ENCODE measurements around the gene NOX5. TPM values are rescaled to one million over a fixed set of nuclear protein-coding genes. Genes with fewer than 3 reads are reported as not detected.

The NOX5 gene
- total and polyA plus RNA-seq, 2 experiments from 2014 or later, result 0.11 TPM; not detected in 1

DNA sequence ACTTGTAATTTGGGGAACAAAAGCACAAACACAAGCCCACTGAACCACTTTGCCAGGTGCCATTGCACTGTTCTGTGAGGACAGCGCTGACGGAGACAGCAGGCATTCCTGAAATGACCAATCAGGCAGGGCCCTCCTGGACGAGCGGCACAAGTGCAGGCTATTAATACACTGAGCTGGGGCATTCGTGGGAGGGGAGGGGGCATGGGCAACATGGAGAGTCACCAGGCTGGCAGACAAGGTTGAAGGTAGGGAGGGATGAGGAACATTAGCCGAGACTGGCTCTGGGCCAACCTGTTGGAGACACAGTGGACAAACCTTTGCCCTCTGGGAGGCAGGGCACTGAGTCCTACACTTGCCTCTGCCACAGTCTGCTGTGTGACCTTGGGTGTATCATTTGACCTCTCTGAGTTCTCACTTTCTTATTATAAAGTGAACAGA lies 45.6 kb downstream of the NOX5 start:
- Histone ChIP-seq H2AFZ (no peak overlapping the region), H3K9ac (no peak overlapping the region), H3K36me3 (ENCODE audit: low read depth) (no peaks in the 10 kb centered on the region), H3K9me3 (ENCODE audit: low read depth) (no peaks in the 10 kb centered on the region), H3K79me2 (ENCODE audit: insufficient read depth) (no peaks in the 10 kb centered on the region), H3F3A (ENCODE audit: insufficient read depth) (no peaks in the 10 kb centered on the region), H3K27ac (no peak overlapping the region), H4K20me1 (ENCODE audit: insufficient read depth) (no peaks in the 10 kb centered on the region), H3K27me3 (replicated peaks; ENCODE audit: insufficient read depth) (no peaks in the 10 kb centered on the region), H3K4me1 (ENCODE audit: insufficient read depth) (no peaks in the 10 kb centered on the region), H3K4me2 (ENCODE audit: unreplicated experiment) (no peak overlapping the region), H3K9me2 (ENCODE audit: insufficient read depth) (no peaks in the 10 kb centered on the region), H3K4me3 (no peak overlapping the region)
- in situ Hi-C loops (cut with MboI), result loop anchor here (25.0 kb wide), 1 partner anchor 327 kb away; no protein-coding TSS in a partner anchor
- 79 to 81% methylated on average over 6 of the region's 6 CpGs for WGBS, 2 experiments (ENCODE audit: low coverage in 1 of 2, low lambda C conversion rate in 2 of 2, missing lambda C conversion rate in 2 of 2)
- DNase-seq, result no peak
- no peak for TF ChIP-seq EZH2 (IDR thresholded peaks at IDR 0.05; ENCODE audit: insufficient read depth, poor library complexity, severe bottlenecking)

DNA sequence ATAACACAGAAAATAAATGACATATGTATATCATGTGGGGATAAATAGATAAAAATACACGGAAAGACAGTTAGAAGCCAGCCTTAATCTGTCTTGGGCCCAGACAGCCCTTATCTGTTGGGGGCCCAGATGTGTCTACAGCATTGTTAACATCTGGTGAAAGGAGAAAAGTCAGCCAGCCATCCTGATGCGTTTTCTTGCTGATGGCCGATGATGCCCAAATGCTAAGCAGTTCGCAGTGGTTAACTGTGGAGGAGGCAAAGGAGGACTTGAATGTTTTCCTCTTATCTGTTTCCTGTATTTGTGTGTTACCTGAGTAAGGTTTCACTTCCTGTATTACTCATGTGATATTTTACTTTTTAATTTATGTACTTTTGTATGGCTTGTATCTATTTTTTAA lies 46.2 kb downstream of the NOX5 start:
- no peaks in the 10 kb centered on the region for H3K9me3 ChIP-seq (ENCODE audit: low read depth)
- H3K36me3 ChIP-seq (ENCODE audit: low read depth), result no peaks in the 10 kb centered on the region
- H3K9ac ChIP-seq, result no peak overlapping the region
- H3K27ac ChIP-seq, result no peak overlapping the region
- no peaks in the 10 kb centered on the region for H4K20me1 ChIP-seq (ENCODE audit: insufficient read depth)
- no peaks in the 10 kb centered on the region for H3K9me2 ChIP-seq (ENCODE audit: insufficient read depth)
- H3K27me3 ChIP-seq (replicated peaks; ENCODE audit: insufficient read depth), result no peaks in the 10 kb centered on the region
- in situ Hi-C loops (cut with MboI), result loop anchor here (25.0 kb wide), 1 partner anchor 327 kb away; no protein-coding TSS in a partner anchor
- H2AFZ ChIP-seq, result no peak overlapping the region
- H3K79me2 ChIP-seq (ENCODE audit: insufficient read depth), result no peaks in the 10 kb centered on the region
- 85 to 92% methylated on average over 4 of the region's 4 CpGs for WGBS, 2 experiments (ENCODE audit: low coverage in 1 of 2, low lambda C conversion rate in 2 of 2, missing lambda C conversion rate in 2 of 2)
- no peaks in the 10 kb centered on the region for H3F3A ChIP-seq (ENCODE audit: insufficient read depth)
- DNase-seq, result no peak
- no peak overlapping the region for H3K4me3 ChIP-seq
- no peaks in the 10 kb centered on the region for H3K4me1 ChIP-seq (ENCODE audit: insufficient read depth)
- H3K4me2 ChIP-seq (ENCODE audit: unreplicated experiment), result no peak overlapping the region
- TF ChIP-seq EZH2 (IDR thresholded peaks at IDR 0.05; ENCODE audit: insufficient read depth, poor library complexity, severe bottlenecking), result no peak
- TF ChIP-seq EZH2phosphoT487 (IDR thresholded peaks at IDR 0.05; ENCODE audit: insufficient read depth, low read depth), result no peak

DNA sequence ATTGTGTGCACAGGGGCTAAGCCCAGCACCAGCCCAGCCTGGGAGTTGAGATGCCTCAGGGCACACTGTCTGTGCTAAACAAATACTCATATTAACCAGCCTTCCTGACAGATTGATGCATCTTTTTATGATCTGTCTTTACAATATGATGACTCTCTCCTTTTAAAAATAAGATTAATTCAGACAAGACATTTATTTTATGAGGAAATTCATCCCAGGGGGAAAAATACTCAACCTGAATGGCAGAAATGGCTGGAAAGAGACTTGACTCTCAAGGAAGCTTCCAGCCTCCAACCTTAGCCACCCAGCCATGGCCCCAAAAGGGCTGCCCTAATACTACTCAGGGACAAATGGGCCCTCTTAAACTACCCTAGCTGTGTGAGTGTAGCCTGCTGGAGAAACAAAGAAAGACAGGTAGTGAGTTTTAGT lies 46.9 kb downstream of the NOX5 start:
- TF ChIP-seq EZH2 (IDR thresholded peaks at IDR 0.05; ENCODE audit: insufficient read depth, poor library complexity, severe bottlenecking), result no peak
- no peak for TF ChIP-seq EZH2phosphoT487 (IDR thresholded peaks at IDR 0.05; ENCODE audit: insufficient read depth, low read depth)
- Histone ChIP-seq H3K27ac (no peak overlapping the region), H3F3A (ENCODE audit: insufficient read depth) (no peaks in the 10 kb centered on the region), H3K27me3 (replicated peaks; ENCODE audit: insufficient read depth) (no peaks in the 10 kb centered on the region), H3K4me3 (no peak overlapping the region), H4K20me1 (ENCODE audit: insufficient read depth) (no peaks in the 10 kb centered on the region), H3K36me3 (ENCODE audit: low read depth) (no peaks in the 10 kb centered on the region), H3K4me1 (ENCODE audit: insufficient read depth) (no peaks in the 10 kb centered on the region), H3K9me3 (ENCODE audit: low read depth) (no peaks in the 10 kb centered on the region), H3K9ac (no peak overlapping the region), H3K9me2 (ENCODE audit: insufficient read depth) (no peaks in the 10 kb centered on the region), H3K4me2 (ENCODE audit: unreplicated experiment) (no peak overlapping the region), H2AFZ (no peak overlapping the region), H3K79me2 (ENCODE audit: insufficient read depth) (no peaks in the 10 kb centered on the region)
- in situ Hi-C loops (cut with MboI), result loop anchor here (25.0 kb wide), 1 partner anchor 326 kb away; no protein-coding TSS in a partner anchor
- no peak for DNase-seq

DNA sequence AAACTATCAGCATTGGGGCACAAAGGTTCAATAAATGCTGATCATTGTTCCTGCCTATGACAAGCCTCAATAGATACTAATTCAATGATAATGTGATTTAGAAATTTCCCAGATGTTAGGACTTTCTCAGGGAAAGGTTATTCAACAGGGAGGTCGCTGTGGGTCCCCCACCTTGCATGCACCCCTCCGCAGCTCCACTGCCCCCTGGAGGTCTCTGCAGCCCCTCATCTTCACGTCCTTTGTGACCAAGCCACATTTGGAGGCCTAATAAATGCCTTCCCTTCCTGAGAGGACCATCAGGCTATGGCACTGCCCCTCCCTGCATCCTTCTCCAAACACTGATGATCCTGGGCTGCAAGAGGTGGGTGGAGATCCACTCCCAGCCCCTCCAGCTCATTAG lies 50.2 kb downstream of the NOX5 start:
- Histone ChIP-seq H2AFZ (no peak overlapping the region), H4K20me1 (ENCODE audit: insufficient read depth) (no peaks in the 10 kb centered on the region), H3K9ac (no peak overlapping the region), H3K4me1 (ENCODE audit: insufficient read depth) (no peaks in the 10 kb centered on the region), H3K79me2 (ENCODE audit: insufficient read depth) (no peaks in the 10 kb centered on the region), H3K36me3 (ENCODE audit: low read depth) (no peaks in the 10 kb centered on the region), H3K9me2 (ENCODE audit: insufficient read depth) (no peaks in the 10 kb centered on the region), H3K4me3 (no peak overlapping the region), H3K27ac (no peak overlapping the region), H3K9me3 (ENCODE audit: low read depth) (no peaks in the 10 kb centered on the region), H3F3A (ENCODE audit: insufficient read depth) (no peaks in the 10 kb centered on the region), H3K27me3 (replicated peaks; ENCODE audit: insufficient read depth) (no peaks in the 10 kb centered on the region), H3K4me2 (ENCODE audit: unreplicated experiment) (no peak overlapping the region)
- WGBS, 2 experiments (ENCODE audit: low coverage in 1 of 2, low lambda C conversion rate in 2 of 2, missing lambda C conversion rate in 2 of 2), result 58 to 72% methylated on average over 3 of the region's 3 CpGs
- DNase-seq, result no peak
- no peak for TF ChIP-seq EZH2phosphoT487 (IDR thresholded peaks at IDR 0.05; ENCODE audit: insufficient read depth, low read depth)
- no peak for TF ChIP-seq EZH2 (IDR thresholded peaks at IDR 0.05; ENCODE audit: insufficient read depth, poor library complexity, severe bottlenecking)
- in situ Hi-C loops (cut with MboI), result loop anchor here (25.0 kb wide), 1 partner anchor 323 kb away; no protein-coding TSS in a partner anchor

Measured in GM23248 (cell line).